GM12801 (cell line): ENCODE data around the gene SOCS3.

Source experiments
- CTCF ChIP-seq: IDR thresholded peaks from one replicate; pipeline ENCODE4 v1.5.1; 2011; ENCODE audit warnings: control low read depth; ENCODE audit not compliant: insufficient read length; ENCODE audit errors: extremely low read depth

Gene SOCS3

GRCh38 chr17:78327880-78328279 is 32.0 kb downstream of the SOCS3 start:
- no peak for TF ChIP-seq CTCF

- no peak for TF ChIP-seq CTCF
These were observed 34.7 kb downstream of the SOCS3 start for GRCh38 chr17:78325076-78325687.

- TF ChIP-seq CTCF = no peak
These were observed 35.3 kb downstream of the SOCS3 start for GRCh38 chr17:78324391-78325075.

GRCh38 chr17:78323826-78324390 is 36.0 kb downstream of the SOCS3 start:
- no peak for TF ChIP-seq CTCF

- TF ChIP-seq CTCF = no peak
These were observed 36.9 kb downstream of the SOCS3 start for GRCh38 chr17:78322858-78323455.

GRCh38 chr17:78322327-78322857 is 37.5 kb downstream of the SOCS3 start:
- TF ChIP-seq CTCF = no peak

- TF ChIP-seq CTCF = no peak
These were observed 41.0 kb downstream of the SOCS3 start for GRCh38 chr17:78318843-78319242.
